ENCODE results near the gene EYA2.

EYA2 gene

GRCh38 chr20:47235853-47236638 is 341.4 kb downstream of the EYA2 start:
- DNase-seq (no peak), ATAC-seq (replicated peaks) (no peak)
- Mint-ChIP-seq H3K4me1 (no peaks in the 10 kb centered on the region), H3K27ac (no peak overlapping the region), H3K27me3 (no peaks in the 10 kb centered on the region), H3K4me3 (no peak overlapping the region), H3K36me3 (peaks cover 42 to 59% of the 10 kb centered on the region in 2 donors), H3K9me3 (no peaks in the 10 kb centered on the region)

GRCh38 chr20:47236639-47236900 is 341.9 kb downstream of the EYA2 start:
- ATAC-seq (replicated peaks) (no peak), DNase-seq (no peak)
- Mint-ChIP-seq H3K4me3 (no peak overlapping the region), H3K9me3 (no peaks in the 10 kb centered on the region), H3K27me3 (no peaks in the 10 kb centered on the region), H3K4me1 (no peaks in the 10 kb centered on the region), H3K36me3 (peaks cover 43 to 59% of the 10 kb centered on the region in 2 donors), H3K27ac (no peak overlapping the region)

- no peak overlapping the region for H3K4me3 Mint-ChIP-seq
- H3K36me3 Mint-ChIP-seq = peaks cover 42 to 56% of the 10 kb centered on the region in 2 donors
- H3K4me1 Mint-ChIP-seq = no peaks in the 10 kb centered on the region
- DNase-seq = no peak
- H3K9me3 Mint-ChIP-seq = no peaks in the 10 kb centered on the region
- no peak for ATAC-seq (replicated peaks)
- peak overlapping the region; percentile 77 for H3K27ac Mint-ChIP-seq
- H3K27me3 Mint-ChIP-seq = no peaks in the 10 kb centered on the region
Observed at GRCh38 chr20:47237715-47238114, 343.1 kb downstream of the EYA2 start.
